Skeletal muscle satellite cell (primary cell): Measurements from ENCODE around the gene CCDC175.

ENCODE experiments used
- H3K27me3 ChIP-seq: 2 replicates; pipeline ENCODE4 v1.7.0; 2013; ENCODE audit warnings: low read length; ENCODE audit not compliant: control insufficient read depth, insufficient read depth
- H3K36me3 ChIP-seq: 2 replicates; pipeline ENCODE4 v1.7.0; 2013; ENCODE audit warnings: mild to moderate bottlenecking, control low read depth, low read length; ENCODE audit not compliant: insufficient read depth
- H3K4me1 ChIP-seq: 2 replicates; pipeline ENCODE4 v1.7.0; 2013; ENCODE audit warnings: low read length; ENCODE audit not compliant: control insufficient read depth, insufficient read depth
- H3K4me2 ChIP-seq: 2 replicates; pipeline ENCODE4 v1.7.0; 2013; ENCODE audit warnings: mild to moderate bottlenecking, low read length
- H3K4me3 ChIP-seq: 2 replicates; pipeline ENCODE4 v1.7.0; 2013; ENCODE audit warnings: low read length
- H3K9ac ChIP-seq: 2 replicates; pipeline ENCODE4 v1.7.0; 2013; ENCODE audit warnings: mild to moderate bottlenecking, low read depth, low read length, moderate library complexity
- H3K9me3 ChIP-seq: replicated peaks from 2 replicates; pipeline ENCODE4 v1.7.0; 2013; ENCODE audit warnings: mild to moderate bottlenecking, control low read depth, low read length

CCDC175 gene

GRCh38 chr14:59481407-59481806, 95.2 kb downstream of the CCDC175 start:
- Histone ChIP-seq H3K36me3 (peaks cover 31% of the 10 kb centered on the region), H3K27me3 (no peaks in the 10 kb centered on the region), H3K4me3 (peak overlapping the region; percentile 88), H3K4me1 (peaks cover 36% of the 10 kb centered on the region), H3K9me3 (no peaks in the 10 kb centered on the region), H3K9ac (peak overlapping the region; percentile 97), H3K4me2 (peak overlapping the region; percentile 86)

GRCh38 chr14:59480166-59480565, 96.4 kb downstream of the CCDC175 start:
- no peaks in the 10 kb centered on the region for H3K9me3 ChIP-seq
- H3K4me3 ChIP-seq = no peak overlapping the region
- H3K9ac ChIP-seq = no peak overlapping the region
- no peaks in the 10 kb centered on the region for H3K27me3 ChIP-seq
- H3K4me2 ChIP-seq = peak overlapping the region; percentile 86
- H3K36me3 ChIP-seq = peaks cover 44% of the 10 kb centered on the region
- H3K4me1 ChIP-seq = peaks cover 26% of the 10 kb centered on the region

GRCh38 chr14:59478540-59478939, 98.1 kb downstream of the CCDC175 start:
- no peak overlapping the region for H3K4me3 ChIP-seq
- H3K9me3 ChIP-seq = no peaks in the 10 kb centered on the region
- H3K9ac ChIP-seq = no peak overlapping the region
- H3K4me2 ChIP-seq = no peak overlapping the region
- H3K4me1 ChIP-seq = peaks cover 30% of the 10 kb centered on the region
- no peaks in the 10 kb centered on the region for H3K27me3 ChIP-seq
- peaks cover 55% of the 10 kb centered on the region for H3K36me3 ChIP-seq

- H3K36me3 ChIP-seq = peaks cover 78% of the 10 kb centered on the region
- no peaks in the 10 kb centered on the region for H3K9me3 ChIP-seq
- no peak overlapping the region for H3K9ac ChIP-seq
- H3K4me1 ChIP-seq = peaks cover 12% of the 10 kb centered on the region
- H3K4me2 ChIP-seq = no peak overlapping the region
- no peak overlapping the region for H3K4me3 ChIP-seq
- H3K27me3 ChIP-seq = no peaks in the 10 kb centered on the region
Measured at GRCh38 chr14:59475709-59476108, 100.9 kb downstream of the CCDC175 start.

GRCh38 chr14:59474172-59474571, 102.4 kb downstream of the CCDC175 start:
- H3K9ac ChIP-seq = no peak overlapping the region
- H3K4me3 ChIP-seq = no peak overlapping the region
- no peaks in the 10 kb centered on the region for H3K9me3 ChIP-seq
- H3K4me2 ChIP-seq = no peak overlapping the region
- H3K4me1 ChIP-seq = peaks cover 5% of the 10 kb centered on the region
- H3K27me3 ChIP-seq = no peaks in the 10 kb centered on the region
- H3K36me3 ChIP-seq = peaks cover 87% of the 10 kb centered on the region

- H3K4me3 ChIP-seq = peak within 1 kb of the TSS; percentile 70
- peaks cover 36% of the 10 kb centered on the region for H3K36me3 ChIP-seq
- H3K9me3 ChIP-seq = no peaks in the 10 kb centered on the region
- H3K4me2 ChIP-seq = peak within 1 kb of the TSS; percentile 97
- no peaks in the 10 kb centered on the region for H3K27me3 ChIP-seq
- peak within 1 kb of the TSS; percentile 68 for H3K9ac ChIP-seq
- peaks cover 14% of the 10 kb centered on the region for H3K4me1 ChIP-seq
Measured at GRCh38 chr14:59465316-59466135, 111.1 kb downstream of the CCDC175 start, which contains the start of gene GPR135. TSS of gene GPR135 (minus strand) at chr14:59465380. CDS start at chr14:59465226, 154 bp downstream.

- H3K4me1 ChIP-seq = peaks cover 14% of the 10 kb centered on the region
- H3K36me3 ChIP-seq = peaks cover 32% of the 10 kb centered on the region
- peak overlapping the region; percentile 70 for H3K4me3 ChIP-seq
- peak overlapping the region; percentile 97 for H3K4me2 ChIP-seq
- no peaks in the 10 kb centered on the region for H3K27me3 ChIP-seq
- peak overlapping the region; percentile 68 for H3K9ac ChIP-seq
- H3K9me3 ChIP-seq = no peaks in the 10 kb centered on the region
Measured at GRCh38 chr14:59464486-59465315, 111.9 kb downstream of the CCDC175 start.

- H3K9me3 ChIP-seq = no peaks in the 10 kb centered on the region
- H3K36me3 ChIP-seq = peaks cover 29% of the 10 kb centered on the region
- peaks cover 14% of the 10 kb centered on the region for H3K4me1 ChIP-seq
- peak overlapping the region; percentile 97 for H3K4me2 ChIP-seq
- peak overlapping the region; percentile 68 for H3K9ac ChIP-seq
- H3K4me3 ChIP-seq = peak overlapping the region; percentile 70
- H3K27me3 ChIP-seq = no peaks in the 10 kb centered on the region
Measured at GRCh38 chr14:59463787-59464485, 112.7 kb downstream of the CCDC175 start.

- H3K9ac ChIP-seq = no peak overlapping the region
Measured at GRCh38 chr14:59461891-59462290, 114.7 kb downstream of the CCDC175 start.

GRCh38 chr14:59460378-59460777, 116.2 kb downstream of the CCDC175 start:
- Histone ChIP-seq H3K9me3 (no peaks in the 10 kb centered on the region), H3K27me3 (no peaks in the 10 kb centered on the region), H3K4me2 (no peak overlapping the region), H3K4me1 (peaks cover 15% of the 10 kb centered on the region), H3K36me3 (peaks cover 59% of the 10 kb centered on the region), H3K4me3 (no peak overlapping the region), H3K9ac (no peak overlapping the region)

More at GRCh38 chr14:59461891-59462290, 114.7 kb downstream of the CCDC175 start:
- H3K4me2 ChIP-seq = no peak overlapping the region
- H3K36me3 ChIP-seq = peaks cover 46% of the 10 kb centered on the region
- peaks cover 14% of the 10 kb centered on the region for H3K4me1 ChIP-seq
- no peak overlapping the region for H3K4me3 ChIP-seq
- H3K27me3 ChIP-seq = no peaks in the 10 kb centered on the region
- H3K9me3 ChIP-seq = no peaks in the 10 kb centered on the region

GRCh38 chr14:59458486-59458885, 118.1 kb downstream of the CCDC175 start:
- Histone ChIP-seq H3K4me3 (no peak overlapping the region), H3K36me3 (peaks cover 52% of the 10 kb centered on the region), H3K9me3 (no peaks in the 10 kb centered on the region), H3K4me1 (peaks cover 20% of the 10 kb centered on the region), H3K4me2 (no peak overlapping the region), H3K9ac (no peak overlapping the region), H3K27me3 (no peaks in the 10 kb centered on the region)
